Measurements from ENCODE around the gene TMEM138.
A peak's percentile ranks its signal among the peaks of the same experiment; 100 is the strongest.
"Not testable (repeated sequence)": the region's sequence is repeated elsewhere in the genome, so short reads cannot be mapped to it uniquely, and the experiment has no call there.

TMEM138 gene

GRCh38 chr11:61364012-61364675, 2.0 kb downstream of the TMEM138 start:
- no peak for DNase-seq (ENCODE audit: low spot score)

- DNase-seq (ENCODE audit: low spot score), result no peak
Measured at GRCh38 chr11:61367406-61367805, 5.2 kb downstream of the TMEM138 start.

GRCh38 chr11:61368646-61369045, 6.5 kb downstream of the TMEM138 start:
- DNase-seq (ENCODE audit: low spot score), result no peak

GRCh38 chr11:61369372-61370348, 7.5 kb downstream of the TMEM138 start:
- no peak for DNase-seq (ENCODE audit: low spot score)

DNA sequence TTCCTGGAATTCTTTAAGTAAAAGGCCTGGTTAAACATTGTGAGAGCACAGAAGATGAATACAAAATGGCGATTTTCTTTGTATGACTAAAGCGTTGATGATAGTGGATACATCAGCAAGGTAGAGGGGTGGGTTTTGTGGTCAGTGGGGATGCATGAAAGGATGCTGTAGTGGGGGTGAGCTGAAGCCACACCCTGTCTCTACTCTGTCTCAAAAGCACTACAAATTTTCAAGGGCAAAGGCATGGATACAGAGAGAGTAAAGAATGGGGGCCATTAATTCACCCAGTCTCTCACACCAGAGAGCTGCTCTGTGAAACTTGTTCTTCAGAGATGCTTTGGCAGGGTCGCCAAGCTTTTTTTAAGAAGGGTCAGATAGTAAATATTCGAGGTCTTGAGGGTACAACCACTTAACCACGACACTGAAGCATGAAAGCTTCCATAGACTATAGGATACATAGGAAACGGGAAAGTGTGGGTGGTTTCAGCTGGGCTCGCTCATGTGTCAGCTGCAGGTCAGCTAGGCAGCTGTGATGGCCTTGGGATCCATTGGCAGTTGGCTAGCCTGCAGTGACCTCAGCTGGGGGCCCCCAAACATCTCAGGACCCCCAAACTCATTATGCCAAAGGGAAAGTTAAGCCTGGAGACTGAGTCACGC, 8.3 kb downstream of the TMEM138 start:
- no peak for DNase-seq (ENCODE audit: low spot score)

- DNase-seq (ENCODE audit: low spot score), result no peak
Measured at GRCh38 chr11:61372659-61373420, 10.7 kb downstream of the TMEM138 start.

DNA sequence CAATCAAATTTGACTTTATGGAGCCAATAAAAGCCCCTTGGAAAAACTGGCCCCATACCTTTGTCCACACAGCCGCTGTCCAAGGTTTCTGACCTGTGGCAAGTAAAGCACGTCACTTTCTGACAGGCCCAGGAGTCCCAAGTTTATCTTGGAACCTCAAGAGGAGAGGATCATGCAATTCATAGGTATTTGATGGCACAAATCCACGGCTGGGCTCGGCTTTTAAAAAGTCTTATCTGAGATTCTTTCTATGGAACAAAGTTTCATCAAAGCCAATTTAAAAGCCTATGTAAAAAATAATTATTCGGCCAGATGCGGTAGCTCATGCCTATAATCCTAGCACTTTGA, 13.6 kb downstream of the TMEM138 start:
- DNase-seq (ENCODE audit: low spot score), result no peak

GRCh38 chr11:61377461-61378160, 15.4 kb downstream of the TMEM138 start:
- DNase-seq (ENCODE audit: low spot score), result no peak

DNA sequence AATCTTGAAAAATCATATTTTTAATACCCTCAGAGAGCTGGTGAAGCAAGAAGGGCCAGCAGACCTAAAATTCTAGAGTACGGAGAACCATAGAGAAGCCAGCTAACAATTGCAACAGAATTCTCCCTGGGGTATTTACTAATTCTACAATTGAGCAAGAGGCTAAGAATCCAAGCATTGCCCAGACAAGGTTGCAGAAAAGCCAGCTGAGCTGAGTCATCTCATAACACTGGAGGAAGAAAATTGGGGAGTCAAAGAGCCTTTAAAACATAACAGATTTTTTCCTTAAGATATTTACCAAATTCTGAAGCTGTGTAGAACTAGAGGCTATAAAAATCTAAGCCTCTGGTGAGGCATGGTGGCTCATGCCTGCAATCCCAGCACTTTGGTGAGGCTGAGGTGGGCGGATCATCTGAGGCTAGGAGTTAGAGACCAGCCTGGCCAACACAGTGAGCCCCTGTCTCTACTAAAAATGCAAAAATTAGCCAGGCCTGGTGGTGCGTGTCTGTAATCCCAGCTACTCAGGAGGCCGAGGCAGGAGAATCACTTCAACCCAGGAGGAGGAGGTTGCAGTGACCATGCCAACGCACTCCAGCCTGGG, 16.6 kb downstream of the TMEM138 start:
- no peak for DNase-seq (ENCODE audit: low spot score)

DNA sequence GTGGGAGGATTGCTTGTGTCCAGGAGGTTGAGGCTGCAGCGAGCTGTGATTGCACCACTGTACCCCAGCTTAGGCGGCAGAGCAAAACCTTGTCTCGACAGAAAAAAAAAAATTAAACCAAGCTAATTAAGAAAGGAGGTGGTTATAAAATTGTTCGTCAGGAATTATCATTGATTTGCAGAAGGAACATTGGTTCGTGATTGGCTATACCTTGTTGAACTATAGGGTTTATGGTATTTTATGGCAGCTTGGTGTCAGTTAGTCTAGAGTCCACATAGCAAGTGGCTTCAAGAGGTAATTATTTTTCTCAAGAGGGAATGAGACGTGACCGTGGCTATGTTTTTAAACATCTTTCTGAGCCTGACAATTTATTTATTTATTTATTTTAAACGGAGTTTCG, 18.7 kb downstream of the TMEM138 start:
- DNase-seq (ENCODE audit: low spot score), result no peak

GRCh38 chr11:61383859-61384258, 21.7 kb downstream of the TMEM138 start:
- DNase-seq (ENCODE audit: low spot score), result not testable (repeated sequence)

DNA sequence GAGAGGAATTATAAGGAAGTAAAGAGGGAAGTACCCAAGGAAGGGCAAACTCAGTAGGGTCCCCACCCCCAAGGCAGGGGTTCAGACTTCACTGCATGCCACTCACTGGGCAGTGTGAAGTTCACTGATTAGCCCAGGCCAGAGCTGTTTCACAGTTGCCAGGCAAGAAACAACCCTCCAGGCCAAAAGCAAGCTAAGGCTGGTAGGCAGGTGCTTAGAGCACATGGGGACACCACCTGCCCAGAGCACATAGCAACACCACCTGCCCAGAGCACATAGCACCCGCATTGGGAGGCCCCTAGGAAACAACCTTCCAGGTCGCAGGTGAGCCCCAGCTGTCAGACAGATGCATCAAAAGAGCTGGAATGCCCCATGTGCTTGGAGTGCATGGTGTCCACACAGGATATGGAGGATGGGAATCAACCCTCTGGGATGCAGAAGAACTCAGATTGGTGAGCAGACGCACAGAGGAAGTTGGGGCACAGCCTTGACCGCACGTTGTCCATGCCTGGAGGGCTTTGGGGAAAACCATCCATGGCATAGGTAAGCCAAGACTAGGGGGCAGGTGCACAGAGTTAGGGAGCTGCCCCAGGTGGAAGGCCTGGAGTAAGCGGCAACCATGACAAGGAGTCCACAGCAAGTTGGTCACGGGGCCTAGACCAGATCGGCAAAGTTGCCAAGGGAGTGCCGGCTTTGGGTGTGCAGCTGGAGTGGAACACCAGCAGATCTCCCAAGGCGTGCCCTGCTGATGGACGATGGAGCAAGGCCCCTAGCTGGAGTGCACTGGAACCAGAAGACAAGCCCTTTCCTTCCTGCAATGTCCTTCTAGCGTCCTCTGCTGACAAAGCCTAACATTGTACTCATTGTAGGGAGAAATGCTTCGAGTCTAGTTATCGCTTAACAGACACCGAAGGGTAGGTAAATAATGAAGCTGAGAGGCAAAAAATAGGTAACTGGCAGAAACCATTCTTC, 22.4 kb downstream of the TMEM138 start:
- DNase-seq (ENCODE audit: low spot score), result no peak

GRCh38 chr11:61390161-61390560, 28.0 kb downstream of the TMEM138 start:
- no peak for DNase-seq (ENCODE audit: low spot score)

GRCh38 chr11:61392981-61393595, 30.9 kb downstream of the TMEM138 start:
- peak; percentile 7 for DNase-seq (ENCODE audit: low spot score)

DNA sequence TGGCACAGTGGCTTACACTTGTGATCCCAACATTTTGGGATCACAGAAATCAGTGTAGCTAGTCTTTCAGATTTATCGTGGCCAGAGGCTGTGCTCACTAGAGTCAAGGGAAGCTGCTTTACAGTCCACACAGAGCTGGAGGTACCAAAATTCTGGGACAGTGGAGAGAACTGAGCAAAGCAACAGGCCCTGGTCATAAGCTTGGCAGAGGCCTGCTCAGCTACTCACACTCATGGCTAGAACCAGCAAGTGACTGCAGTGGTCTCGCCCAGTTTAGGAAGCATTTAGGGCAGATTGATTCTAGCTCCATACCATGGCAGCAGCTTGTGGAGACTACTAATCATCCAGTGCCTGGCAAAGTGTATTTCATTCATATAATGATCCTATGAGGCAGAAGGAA, 39.0 kb downstream of the TMEM138 start:
- DNase-seq (ENCODE audit: low spot score), result no peak

DNA sequence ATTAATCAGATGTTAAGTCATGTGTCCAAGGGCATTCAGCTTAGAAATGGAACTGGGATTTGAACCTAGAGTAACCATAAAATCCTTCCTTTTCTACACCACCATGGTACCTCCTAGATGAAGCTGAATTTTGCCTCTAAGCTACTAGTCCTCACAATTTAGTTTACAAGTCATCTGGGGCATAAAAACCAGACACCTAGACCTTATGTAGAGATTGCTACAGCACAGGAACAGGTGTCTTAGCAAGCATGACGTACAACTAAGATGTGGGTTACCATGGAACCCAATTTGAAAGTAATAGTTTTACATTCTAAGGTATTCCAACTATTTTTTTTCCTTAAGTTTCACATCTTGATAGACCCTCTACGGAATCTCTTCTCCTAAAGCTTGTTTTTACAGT, 39.4 kb downstream of the TMEM138 start:
- no peak for DNase-seq (ENCODE audit: low spot score)

DNA sequence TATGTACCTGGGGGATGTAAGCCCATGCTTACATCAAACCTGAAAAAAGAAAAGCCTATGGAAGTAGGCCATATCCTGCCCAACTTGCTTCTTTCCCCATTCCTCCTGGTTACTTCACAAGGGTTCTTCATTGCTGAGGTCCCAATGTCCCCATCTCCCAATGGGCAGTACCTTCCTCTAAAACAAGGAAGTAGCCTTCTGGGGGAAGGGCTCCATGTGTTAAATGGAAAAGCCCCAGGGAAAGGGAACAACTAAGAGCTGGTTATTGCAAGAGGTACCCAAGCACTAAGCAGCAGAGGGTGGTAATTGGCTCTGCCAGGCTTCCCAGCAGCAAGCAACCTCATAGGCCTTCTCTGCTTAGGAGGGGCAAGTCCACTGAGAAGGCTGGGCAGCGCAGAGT, 41.5 kb downstream of the TMEM138 start:
- no peak for DNase-seq (ENCODE audit: low spot score)

GRCh38 chr11:61404103-61404502, 41.9 kb downstream of the TMEM138 start:
- DNase-seq (ENCODE audit: low spot score), result no peak

DNA sequence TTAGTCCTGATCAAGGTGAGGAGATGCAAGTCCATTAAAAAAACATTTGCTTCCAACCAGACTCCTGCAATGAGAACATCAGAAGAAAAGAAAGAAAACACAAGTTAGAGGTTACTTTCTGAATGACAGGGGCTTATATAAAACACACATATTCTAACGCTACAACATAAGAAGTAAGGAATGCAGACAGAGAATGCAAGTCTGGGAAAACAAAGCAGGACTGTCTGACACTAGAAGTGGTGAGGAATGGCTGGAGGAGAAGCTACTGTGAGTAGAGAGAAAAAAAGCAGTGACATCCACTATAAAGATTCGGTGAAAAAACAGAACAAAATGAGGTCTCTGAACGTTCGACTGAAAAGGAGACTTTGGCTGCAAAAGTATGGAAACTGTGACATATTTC, 42.5 kb downstream of the TMEM138 start:
- DNase-seq (ENCODE audit: low spot score), result no peak

Measured in CD4-positive, alpha-beta T cell treated with Interleukin-15 for 4 hours (primary cell).